DMS79 (cell line): Measurements from ENCODE around the gene TWF1.
"Not testable (repeated sequence)": the region's sequence is repeated elsewhere in the genome, so short reads cannot be mapped to it uniquely, and the experiment has no call there.

Source experiments
- DNase-seq: peaks from one replicate; lab custom pipeline; 2025; lab: John Stamatoyannopoulos, UW

TWF1 gene

DNA sequence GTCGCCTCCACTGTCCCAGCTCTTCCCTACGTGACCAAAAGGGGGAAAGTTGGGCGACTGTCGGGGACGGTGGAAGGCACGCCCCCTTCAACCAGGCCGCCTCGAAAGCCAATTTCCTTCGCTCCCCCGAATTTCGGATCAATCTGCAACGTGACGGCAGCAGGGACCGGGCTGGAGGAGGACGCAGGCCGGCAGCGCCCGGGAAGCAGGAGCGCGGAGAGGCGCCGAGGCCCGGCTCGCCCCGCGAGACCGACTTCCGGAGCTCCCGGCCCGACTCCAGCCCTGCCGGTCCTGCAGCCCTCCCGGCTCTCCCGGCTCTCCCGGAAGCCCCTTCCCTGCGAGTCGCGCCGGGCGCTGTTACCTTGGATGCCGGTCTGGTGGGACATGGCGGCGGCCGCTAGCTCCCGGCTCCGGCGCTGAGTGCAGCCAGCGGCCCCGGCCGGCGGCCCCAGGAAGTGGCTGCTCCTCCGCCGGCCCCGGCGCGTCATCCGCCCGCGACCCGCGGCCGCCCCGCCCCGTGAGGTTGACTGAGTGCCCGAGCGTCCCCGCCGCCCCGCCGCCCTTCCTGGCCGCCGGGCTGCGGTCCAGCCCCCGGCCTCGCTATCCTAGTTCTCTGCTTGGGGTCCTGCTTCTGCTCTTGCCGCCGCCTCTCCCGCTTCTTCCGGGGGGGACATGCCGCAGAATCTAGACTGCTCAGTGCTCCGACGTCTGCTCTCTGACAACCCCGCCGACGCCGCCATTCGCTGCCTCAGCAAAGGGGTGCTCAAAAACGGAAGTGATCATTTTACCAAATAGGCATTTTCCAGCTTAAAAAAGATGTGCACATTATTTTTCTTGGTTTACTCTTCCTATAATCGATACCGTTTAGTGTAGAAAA lies at the start of gene TWF1:
TWF1 (minus strand) TSS at position 458 of the 877 bp plus-strand sequence; CDS start at position 386, 72 bp downstream.
- DNase-seq, result peak; percentile 47

DNA sequence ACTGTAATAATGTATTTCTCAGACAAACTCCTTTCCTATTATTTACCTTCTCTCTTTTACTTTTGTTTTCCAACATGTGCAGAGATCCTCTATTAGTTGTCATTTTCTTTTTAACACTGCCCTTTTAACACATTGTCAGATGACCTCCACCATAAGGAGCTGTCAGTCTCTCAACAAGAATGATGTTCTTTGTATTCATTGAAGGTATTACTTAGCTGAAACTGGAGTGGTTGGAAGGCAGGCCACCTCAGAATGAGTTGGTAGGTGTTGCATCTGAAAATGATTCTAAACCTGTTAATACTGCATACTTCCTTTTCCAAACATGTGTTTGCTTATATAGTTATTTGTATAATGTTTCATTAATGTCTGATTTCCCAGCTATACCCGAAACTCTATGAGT lies 46.6 kb upstream of the TWF1 start:
- DNase-seq, result no peak

DNA sequence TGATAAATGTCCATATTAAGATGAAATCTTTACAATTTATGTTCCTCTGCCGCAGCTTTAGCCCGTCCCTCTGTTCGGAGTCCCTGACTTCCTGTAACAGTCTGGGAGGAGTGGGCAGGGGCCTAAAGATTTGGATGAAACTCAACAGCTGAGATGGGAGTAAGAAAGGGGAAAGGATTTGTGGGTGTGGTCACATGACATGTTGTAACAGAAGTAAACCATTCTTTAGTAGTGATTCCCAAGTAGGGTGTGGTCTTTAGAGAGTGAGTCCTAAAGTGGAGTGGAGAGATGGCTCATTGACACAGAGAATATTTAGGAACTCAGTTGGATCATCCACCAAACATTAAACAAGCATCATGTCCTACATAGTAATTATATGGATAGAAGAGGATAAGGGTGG lies 42.7 kb upstream of the TWF1 start:
- DNase-seq, result no peak

DNA sequence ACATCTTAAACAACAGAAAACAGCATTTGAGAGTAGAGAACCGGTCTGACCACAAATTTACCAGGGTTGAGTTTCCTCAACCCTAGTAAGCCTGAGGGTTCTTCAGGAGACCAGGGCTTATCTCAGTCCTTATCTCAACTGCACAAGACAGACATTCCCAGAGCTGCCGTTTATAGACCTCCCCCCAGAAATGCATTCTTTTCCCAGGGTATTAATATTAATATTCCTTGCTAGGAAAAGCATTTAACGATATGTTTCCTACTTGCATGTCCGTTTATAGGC lies 42.0 kb upstream of the TWF1 start:
- no peak for DNase-seq

DNA sequence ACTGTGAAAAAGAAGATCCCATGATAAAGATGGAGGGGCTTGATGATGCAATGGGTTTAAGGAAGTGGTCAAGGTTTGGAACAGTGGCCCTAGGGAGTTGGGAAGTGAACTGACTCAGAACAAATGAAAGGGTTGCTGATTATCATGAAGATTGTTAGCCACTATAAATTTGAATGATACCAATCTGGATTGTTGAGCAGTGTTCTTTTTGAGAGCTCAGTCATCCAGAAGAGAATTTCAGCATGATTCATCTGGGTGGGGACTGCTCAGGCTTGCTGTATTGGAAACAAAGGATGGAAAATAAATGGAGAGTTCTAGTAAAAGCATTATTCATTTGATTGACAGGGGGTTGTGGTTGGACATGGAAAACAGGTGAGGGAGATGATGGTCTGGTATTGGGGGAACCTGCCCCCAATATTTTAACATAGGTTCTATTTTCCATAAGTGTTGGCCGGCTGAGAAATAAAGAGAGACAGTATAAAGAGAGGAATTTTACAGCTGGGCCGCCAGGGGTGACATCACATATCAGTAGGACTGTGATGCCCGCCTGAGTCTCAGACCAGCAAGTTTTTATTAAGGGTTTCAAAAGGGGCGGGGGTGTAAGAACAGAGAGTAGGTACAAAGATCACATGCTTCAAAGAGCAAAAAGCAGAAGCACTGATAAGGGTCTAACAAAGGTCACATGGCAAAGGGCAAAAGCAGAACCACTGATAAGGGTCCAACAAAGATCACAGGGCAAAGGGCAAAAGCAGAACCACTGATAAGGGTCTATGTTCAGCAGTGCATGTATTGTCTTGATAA lies 41.5 kb upstream of the TWF1 start:
- not testable (repeated sequence) for DNase-seq

DNA sequence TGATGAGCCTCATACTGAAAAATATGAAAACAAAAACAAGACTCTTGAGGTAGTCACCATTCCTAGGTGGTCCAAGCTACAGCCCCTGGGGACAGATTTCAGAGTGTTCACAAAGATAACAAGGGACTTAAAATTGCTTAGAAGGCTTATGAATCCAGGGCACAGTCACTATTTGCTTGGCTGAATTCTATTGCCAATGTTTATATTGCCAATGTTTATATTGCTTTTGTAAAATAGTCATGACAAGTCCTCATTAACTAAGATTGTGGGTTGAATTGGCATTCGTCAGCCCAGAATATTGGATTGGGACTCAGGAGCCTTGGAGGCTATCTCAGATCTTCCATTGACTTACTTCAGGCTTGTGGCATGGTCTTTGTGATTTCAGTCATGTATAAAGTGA lies 36.1 kb upstream of the TWF1 start:
- DNase-seq, result no peak

DNA sequence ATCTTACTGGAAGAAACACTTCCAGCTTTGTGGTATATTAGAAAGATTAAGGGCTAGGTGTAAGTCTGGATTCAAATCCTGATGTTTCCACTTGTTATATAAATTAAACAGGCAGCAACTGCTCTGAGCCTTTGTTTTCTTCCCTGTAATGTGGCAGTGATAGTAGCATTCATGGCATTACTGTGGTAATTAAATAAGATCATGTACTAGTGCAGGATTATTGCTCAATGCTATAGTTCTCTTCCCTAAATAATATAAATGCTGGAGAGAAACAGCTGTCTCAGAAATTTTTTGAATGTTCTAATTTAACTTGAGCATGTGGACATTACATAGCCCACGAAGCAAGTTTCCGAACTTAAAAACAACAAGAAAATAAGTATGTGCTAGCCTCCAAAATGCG lies 35.1 kb upstream of the TWF1 start:
- DNase-seq, result no peak

DNA sequence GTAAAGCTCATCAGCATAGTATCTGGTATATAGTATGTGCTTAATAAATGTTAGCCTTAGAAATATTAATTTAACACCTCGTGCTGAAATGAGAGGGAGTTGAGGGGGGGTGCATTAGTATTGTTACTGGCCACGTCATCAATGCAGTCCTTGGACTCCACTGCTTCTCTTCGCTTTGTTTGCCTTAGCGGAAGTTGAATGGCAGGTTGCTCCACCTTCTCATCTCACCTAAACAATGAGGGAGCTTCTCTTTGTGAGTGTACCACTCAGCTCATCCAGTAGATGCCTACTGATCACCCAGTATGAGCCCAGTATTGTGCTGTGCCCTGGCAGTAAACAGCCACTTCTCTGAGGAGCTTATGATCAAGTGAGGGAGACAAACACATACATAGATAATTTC lies 34.2 kb upstream of the TWF1 start:
- no peak for DNase-seq

DNA sequence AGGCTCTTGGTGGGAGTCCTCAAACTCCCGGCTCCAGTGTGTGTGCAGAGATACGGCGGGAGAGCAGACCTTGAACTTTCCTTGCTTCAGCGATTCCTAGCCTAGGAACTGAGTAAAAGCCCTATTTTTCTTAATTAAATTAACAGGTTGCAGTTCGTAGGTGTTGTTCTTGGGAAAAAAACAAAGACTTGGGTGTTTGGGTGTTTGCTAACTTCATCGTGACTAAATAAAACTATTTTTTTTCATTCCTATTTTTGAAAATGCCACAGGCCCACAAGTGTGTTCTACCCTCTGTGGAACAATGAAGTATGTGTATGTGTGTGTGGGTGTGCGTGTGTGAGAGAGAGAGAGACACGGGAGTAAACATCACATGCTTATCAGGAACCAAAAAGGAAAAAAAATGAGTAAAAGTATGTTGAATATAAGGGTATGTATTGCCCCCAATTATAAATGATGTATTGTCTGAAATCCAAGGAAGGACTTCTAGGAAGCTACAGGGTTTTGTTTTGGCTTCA lies 30.4 kb upstream of the TWF1 start:
- DNase-seq, result no peak

DNA sequence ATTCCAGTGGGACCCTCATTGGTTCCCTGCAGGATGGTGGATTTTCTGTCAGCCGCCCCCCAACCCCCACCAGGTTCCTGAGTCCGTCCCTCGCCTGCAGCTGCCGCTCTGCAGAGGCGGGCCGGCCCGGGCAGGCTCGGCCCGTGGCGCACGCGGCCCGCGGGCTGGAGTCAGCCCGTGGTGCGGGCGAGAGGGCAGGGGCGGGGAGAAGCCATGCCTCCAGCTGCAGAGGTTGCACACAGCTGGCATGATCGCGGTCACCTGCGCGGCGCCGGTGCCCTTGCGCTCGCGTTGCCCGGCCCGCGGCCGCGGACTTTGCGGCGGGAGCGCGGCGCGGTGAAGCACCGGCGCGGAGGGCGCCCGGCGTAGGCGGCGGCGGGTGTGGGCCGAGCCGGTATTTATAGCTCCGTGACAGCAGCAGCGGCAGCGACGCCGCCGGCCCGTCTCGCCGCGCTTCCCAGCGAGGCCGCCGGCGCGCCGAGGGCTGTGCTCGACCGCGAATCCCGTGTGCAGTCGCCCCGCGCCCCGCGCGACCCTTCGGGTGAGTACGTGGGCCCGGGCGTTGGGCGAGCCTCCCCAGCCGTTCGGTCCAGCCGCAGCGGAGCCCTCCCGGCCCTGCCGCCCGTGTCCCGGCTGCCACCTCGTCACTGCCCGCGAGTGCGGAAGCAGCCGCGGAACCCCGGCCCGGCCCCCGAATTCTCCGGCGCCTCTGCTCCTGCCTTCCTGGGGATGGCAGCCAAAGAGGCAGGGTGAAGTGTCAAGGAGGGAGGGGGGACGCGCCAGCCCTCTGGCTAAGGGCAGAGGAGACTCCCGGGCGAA lies 29.7 kb upstream of the TWF1 start, which contains the start of gene TMEM117:
TMEM117 (plus strand) TSS at position 426 of the 819 bp plus-strand sequence.
- DNase-seq, result peak; percentile 1

DNA sequence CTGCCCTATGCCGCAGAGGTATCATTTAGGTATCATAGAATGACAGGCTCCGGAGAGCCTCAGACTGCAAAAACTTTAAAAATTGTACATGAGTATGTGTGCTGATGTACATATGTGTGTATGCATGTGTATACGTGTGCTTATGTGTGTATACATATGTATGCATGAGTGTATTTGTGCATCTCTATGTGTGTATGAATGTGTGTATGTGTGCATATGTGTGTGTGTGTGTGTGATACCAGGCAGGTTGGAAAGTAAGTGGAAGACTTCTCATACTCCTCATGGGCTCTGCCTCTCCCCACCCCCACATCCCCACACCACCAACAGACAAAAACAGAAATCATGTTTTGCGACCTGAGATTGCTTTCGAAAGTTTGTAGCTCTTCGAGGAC lies 29.1 kb upstream of the TWF1 start:
- no peak for DNase-seq

DNA sequence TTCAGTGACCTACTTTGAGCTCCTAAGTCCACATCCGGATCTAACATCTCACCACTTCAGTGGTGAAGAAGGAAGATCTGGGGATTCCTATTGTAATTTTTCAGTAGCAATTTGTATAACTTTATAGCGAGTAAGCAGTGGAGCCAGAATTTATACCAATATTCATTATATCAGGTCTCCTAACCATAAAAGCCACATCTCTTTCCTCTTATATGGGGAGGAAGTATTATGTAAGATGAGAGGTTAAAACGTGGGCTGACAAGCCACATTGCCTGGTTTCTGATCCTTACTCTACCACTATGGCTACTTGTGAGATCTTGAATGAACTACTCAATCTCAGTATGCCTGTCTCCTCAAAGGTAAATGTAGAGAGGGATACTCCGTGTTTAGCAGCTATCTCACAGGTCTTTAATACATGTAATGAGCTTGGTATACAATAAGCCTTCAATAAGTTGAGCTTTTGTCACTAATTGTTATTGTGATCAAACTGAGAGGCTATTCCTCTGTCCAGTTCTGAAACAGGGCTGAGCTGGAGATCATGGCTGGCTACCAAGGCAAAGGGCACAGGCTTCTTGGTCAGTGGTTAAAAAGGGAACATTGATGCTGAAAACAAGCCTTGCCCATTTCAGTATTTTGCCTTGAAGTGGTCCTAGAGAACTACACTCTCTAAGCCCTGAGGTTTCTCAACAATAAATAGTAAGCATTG lies 26.5 kb upstream of the TWF1 start:
- DNase-seq, result no peak

DNA sequence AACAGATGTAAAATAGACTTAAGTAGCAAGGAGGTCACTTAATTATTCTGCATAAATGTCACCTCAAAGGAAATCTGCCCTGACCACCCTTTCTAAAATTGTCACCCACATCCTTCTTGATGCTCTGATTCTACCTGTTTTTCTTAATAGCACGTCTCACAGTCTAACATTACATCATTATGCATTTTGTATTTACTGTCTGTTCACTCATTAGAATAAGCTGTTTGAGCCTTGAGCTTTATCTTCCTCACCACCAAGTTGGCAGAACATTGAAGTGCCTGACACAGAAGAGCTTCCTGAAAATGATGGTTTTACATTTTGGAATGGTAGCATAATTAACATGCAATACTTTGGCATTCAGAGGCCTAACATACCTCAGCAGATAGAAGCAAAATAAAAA lies 21.0 kb upstream of the TWF1 start:
- DNase-seq, result no peak

DNA sequence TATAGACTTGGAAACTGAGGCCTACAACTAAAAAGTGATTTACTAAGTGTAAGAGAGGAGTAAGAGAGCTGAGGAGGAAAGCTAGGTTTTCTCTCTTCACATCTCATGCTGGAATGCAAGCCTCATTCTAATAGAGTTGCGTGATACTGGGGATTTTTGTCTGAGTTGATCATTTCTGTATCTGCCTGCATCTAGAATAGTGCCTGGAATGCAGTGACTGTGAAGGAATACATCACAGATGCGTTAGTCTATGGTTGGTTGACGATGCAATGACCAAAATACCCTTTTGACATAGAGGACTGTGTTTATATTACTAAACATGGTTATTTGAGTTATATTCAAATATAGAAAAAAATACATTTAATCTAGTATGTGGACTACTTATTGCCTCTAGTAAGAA lies 20.6 kb upstream of the TWF1 start:
- DNase-seq, result no peak

DNA sequence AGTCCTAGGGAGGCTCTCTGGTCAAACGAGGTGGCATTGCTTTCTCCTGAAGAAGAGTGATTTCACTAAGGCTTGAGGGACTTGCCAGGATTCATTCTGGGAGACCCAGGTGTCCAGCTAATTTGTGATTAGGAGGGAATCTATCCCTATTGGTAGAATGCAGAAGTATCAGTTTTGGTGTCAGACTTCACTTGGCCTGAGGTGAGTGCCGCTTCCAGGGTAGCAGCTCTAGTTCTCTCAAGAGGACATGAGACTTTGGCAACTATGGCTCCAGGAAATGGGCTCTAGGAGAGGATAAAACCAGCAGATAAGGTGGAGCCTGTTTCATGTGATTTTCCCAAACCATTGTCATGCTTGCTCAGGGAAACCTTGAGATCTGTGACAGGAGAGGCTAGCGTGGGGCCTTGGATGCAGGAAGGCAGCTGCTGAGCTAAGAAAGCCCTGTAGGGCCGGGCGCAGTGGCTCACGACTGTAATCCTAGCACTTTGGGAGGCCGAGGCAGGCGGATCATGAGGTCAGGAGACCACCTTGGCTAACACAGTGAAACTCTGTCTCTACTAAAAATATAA lies 18.2 kb upstream of the TWF1 start:
- no peak for DNase-seq

DNA sequence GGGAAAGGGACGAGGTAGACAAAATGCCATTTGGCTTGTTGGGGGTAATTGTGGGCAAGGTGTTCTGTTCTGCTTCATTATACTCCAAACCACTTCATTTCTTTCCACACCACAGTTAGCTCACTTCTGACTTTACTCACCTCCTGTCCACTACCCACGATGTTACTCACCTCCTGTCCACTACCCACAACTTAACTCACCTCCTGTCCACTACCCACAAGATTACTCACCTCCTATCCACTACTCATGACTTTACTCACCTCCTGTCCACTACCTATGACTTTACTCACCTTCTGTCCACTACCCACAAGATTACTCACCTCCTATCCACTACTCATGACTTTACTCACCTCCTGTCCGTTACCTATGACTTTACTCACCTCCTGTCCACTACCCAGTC lies 10.1 kb upstream of the TWF1 start:
- DNase-seq, result no peak

DNA sequence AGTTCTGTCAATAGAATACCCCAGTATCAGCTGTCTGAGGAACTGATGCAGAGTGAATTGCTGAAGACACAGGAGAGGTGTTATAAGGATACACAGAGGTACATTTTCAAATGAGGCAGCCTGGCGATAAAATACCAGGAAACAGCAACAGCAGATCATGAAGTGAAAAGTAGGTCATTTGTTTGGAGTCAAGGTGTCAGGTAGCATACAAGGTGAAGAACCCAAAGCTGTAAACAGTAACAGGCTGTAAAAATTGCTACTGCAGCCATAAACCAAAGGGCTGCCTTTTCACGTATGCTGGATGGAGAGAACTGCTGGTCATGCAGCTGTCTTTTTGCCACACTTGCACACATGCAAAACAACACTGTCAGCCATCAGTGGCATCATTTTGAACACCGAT lies 9.3 kb upstream of the TWF1 start:
- no peak for DNase-seq

DNA sequence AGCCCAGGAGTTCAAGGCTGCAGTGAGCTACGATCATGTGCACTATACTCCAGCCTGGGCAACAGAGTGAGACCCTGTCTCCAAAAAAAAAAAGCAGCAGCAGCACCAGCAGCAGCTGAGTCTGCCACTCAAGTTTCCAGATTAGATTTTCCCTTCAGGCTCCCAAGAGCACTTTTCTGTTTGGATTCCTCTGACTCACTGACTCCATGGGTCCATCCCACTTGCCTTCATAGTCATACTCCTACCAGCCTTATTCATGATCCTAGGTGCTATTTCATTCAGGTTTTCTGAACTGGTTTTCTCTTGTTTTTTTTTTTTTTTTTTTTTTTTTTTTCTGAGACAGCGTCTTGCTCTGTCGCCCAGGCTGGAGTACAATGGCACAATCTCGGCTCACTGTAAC lies 6.8 kb upstream of the TWF1 start:
- DNase-seq, result no peak

DNA sequence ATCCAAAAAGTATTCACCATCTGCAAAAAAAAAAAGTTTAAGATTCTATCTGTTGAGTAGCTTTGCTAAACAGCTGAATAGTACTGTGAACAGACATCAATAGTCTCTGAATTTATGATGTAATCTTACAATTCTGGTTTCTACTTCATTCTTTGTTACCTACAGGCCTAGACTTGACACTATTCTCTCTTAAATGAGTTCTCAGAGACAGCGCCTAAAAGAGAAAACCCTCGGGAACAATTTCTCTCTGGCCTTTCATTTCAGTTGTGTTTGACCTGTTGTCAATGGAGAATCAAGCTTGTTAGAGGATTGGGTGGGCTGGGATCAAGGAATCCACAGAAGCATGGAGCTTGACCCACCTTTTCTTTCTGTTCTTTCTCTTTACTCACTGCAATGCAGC lies 5.9 kb upstream of the TWF1 start:
- DNase-seq, result no peak

DNA sequence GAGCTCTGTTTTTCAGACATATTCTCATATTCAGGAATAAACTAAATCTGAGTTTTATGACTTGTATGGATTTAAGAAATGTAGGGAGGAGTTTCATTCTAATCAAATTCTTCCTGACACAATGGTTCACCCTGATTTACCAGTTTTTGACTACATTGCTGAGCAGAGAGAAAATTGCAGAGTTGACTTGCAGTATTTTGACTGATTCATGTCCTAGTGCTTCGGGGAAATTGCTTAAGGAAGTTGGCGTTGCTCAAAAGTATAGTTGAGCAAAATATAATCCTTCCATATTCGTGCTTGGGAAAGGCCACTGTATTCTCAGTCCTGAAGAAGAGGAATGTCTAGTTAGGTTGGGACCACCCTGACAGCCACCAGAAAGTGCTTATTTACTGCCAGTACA lies 1.3 kb upstream of the TWF1 start:
- no peak for DNase-seq

DNA sequence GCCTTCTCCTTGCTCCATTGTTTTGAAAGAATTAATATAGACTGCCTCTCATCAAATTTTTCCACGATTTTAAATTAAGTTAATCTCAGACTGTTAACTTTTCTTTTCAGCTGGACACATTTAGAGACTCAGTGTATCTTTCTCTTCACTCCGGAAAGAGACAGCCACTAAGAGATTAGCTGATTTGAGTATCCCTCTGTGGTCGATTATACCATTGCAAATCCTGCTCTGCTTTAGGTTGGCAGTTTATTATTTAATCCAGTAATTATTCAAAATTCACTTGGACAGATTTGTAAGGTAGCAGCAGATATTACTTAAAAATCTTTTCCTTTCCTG lies 588 bp upstream of the TWF1 start:
- DNase-seq, result no peak
